H1 (cell line): ENCODE results near the gene MSI2. TPM values are rescaled to one million over a fixed set of nuclear protein-coding genes. Genes with fewer than 3 reads are reported as not detected.

ENCODE experiments used
- CTCF ChIP-seq, 3 experiments: IDR thresholded peaks; 1 replicate in 2 of 3; 2 replicates in 1 of 3; pipeline versions ENCODE4 v1.5.1 to v1.6.1; 2011; ENCODE audit warnings: low read length in 3 of 3, mild to moderate bottlenecking in 3 of 3, inconsistent platforms in 2 of 3, low read depth in 1 of 3, moderate library complexity in 1 of 3; ENCODE audit not compliant: insufficient read depth in 1 of 3; ENCODE audit errors: control extremely low read depth in 1 of 3
- EGR1 ChIP-seq: IDR thresholded peaks from 2 replicates; pipeline ENCODE4 v1.6.1; 2011; ENCODE audit warnings: low read depth, low read length, borderline replicate concordance
- KDM4A ChIP-seq: IDR thresholded peaks from one replicate; pipeline ENCODE4 v1.7.1; 2012; ENCODE audit warnings: low read depth, mild to moderate bottlenecking, moderate library complexity, low read length, inconsistent platforms; ENCODE audit not compliant: severe bottlenecking
- PHF8 ChIP-seq: fragments of 200-600 bp; sonication (generic); conservative IDR thresholded peaks from 2 replicates; pipeline ENCODE4 v1.7.1; 2012; ENCODE audit warnings: low read depth, mild to moderate bottlenecking, inconsistent platforms, low read length, moderate library complexity
- POU5F1 ChIP-seq: IDR thresholded peaks from 2 replicates; pipeline ENCODE4 v1.6.1; 2011; ENCODE audit warnings: low read depth, mild to moderate bottlenecking, low read length, moderate library complexity
- SIN3A ChIP-seq, 2 experiments: IDR thresholded peaks in 1 of 2; conservative IDR thresholded peaks in 1 of 2; 2 replicates each; pipeline ENCODE4 v1.6.1; 2011 to 2012; ENCODE audit warnings: low read length in 2 of 2, improper control_type of control experiment in 1 of 2, low read depth in 1 of 2, mild to moderate bottlenecking in 1 of 2
- SP2 ChIP-seq: IDR thresholded peaks from 2 replicates; pipeline ENCODE4 v1.6.1; 2012; ENCODE audit warnings: mild to moderate bottlenecking, low read length, inconsistent platforms
- ZNF274 ChIP-seq: IDR thresholded peaks from 2 replicates; pipeline ENCODE4 v1.7.0; 2012; ENCODE audit warnings: low read length, borderline replicate concordance; ENCODE audit errors: extremely low read depth
- polyA plus RNA-seq, 7 experiments: library from polyadenylated mRNA; depleted of rRNA in 3 of 7; stranded (reverse) in 5 of 7; unstranded in 2 of 7; fragments of >200 nt in 5 of 7; fragments of 200-250 nt in 2 of 7; gene quantifications; 1 replicate in 5 of 7; 2 replicates in 1 of 7; 4 replicates in 1 of 7; pipeline versions ENCODE4 v1.2.1 to v1.2.3, GENCODE V29; 2011 to 2013; ENCODE audit warnings: missing spikeins in 2 of 7, mixed read lengths in 2 of 7
- total RNA-seq: library from RNA; stranded (reverse); fragmentation: NEBNext Ultra II Directional; extraction: Animal tissue kit (Norgen Biotek cat#: 25700); gene quantifications from 2 replicates; pipeline ENCODE4 v1.2.1, GENCODE V29; 2021
- TF ChIP-seq, protein P1 (sequence below): fragments of 300-600 bp; sonication (generic); IDR thresholded peaks from 2 replicates; pipeline ENCODE4 v1.7.1; 2012; ENCODE audit warnings: low read length, moderate library complexity, mild to moderate bottlenecking, inconsistent platforms; ENCODE audit not compliant: insufficient replicate concordance

MSI2 gene
- total and polyA plus RNA-seq, 2 of the 8 experiments (the other 6 are each of a cell fraction or from before 2014, with no cell fraction given): 36.7 to 80.6 TPM

DNA sequence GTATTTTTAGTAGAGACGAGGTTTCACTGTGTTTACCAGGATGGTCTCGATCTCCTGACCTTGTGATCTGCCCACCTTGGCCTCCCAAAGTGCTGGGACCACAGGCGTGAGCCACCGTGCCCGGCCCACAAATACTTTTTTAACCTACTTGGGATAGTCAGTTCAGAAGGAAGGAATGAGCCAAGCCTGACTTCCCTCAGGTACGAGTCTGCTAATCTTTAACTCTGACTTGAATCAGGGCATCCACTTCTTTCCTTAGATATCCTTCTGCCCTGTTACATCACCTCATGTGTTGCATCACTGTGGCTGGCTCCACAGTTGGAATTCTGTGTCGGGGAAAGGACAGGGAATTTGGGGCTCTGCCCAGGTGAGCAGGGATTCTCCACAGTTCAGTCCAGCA lies 120.8 kb downstream of the MSI2 start (continued):
- TF ChIP-seq, protein P1, sequence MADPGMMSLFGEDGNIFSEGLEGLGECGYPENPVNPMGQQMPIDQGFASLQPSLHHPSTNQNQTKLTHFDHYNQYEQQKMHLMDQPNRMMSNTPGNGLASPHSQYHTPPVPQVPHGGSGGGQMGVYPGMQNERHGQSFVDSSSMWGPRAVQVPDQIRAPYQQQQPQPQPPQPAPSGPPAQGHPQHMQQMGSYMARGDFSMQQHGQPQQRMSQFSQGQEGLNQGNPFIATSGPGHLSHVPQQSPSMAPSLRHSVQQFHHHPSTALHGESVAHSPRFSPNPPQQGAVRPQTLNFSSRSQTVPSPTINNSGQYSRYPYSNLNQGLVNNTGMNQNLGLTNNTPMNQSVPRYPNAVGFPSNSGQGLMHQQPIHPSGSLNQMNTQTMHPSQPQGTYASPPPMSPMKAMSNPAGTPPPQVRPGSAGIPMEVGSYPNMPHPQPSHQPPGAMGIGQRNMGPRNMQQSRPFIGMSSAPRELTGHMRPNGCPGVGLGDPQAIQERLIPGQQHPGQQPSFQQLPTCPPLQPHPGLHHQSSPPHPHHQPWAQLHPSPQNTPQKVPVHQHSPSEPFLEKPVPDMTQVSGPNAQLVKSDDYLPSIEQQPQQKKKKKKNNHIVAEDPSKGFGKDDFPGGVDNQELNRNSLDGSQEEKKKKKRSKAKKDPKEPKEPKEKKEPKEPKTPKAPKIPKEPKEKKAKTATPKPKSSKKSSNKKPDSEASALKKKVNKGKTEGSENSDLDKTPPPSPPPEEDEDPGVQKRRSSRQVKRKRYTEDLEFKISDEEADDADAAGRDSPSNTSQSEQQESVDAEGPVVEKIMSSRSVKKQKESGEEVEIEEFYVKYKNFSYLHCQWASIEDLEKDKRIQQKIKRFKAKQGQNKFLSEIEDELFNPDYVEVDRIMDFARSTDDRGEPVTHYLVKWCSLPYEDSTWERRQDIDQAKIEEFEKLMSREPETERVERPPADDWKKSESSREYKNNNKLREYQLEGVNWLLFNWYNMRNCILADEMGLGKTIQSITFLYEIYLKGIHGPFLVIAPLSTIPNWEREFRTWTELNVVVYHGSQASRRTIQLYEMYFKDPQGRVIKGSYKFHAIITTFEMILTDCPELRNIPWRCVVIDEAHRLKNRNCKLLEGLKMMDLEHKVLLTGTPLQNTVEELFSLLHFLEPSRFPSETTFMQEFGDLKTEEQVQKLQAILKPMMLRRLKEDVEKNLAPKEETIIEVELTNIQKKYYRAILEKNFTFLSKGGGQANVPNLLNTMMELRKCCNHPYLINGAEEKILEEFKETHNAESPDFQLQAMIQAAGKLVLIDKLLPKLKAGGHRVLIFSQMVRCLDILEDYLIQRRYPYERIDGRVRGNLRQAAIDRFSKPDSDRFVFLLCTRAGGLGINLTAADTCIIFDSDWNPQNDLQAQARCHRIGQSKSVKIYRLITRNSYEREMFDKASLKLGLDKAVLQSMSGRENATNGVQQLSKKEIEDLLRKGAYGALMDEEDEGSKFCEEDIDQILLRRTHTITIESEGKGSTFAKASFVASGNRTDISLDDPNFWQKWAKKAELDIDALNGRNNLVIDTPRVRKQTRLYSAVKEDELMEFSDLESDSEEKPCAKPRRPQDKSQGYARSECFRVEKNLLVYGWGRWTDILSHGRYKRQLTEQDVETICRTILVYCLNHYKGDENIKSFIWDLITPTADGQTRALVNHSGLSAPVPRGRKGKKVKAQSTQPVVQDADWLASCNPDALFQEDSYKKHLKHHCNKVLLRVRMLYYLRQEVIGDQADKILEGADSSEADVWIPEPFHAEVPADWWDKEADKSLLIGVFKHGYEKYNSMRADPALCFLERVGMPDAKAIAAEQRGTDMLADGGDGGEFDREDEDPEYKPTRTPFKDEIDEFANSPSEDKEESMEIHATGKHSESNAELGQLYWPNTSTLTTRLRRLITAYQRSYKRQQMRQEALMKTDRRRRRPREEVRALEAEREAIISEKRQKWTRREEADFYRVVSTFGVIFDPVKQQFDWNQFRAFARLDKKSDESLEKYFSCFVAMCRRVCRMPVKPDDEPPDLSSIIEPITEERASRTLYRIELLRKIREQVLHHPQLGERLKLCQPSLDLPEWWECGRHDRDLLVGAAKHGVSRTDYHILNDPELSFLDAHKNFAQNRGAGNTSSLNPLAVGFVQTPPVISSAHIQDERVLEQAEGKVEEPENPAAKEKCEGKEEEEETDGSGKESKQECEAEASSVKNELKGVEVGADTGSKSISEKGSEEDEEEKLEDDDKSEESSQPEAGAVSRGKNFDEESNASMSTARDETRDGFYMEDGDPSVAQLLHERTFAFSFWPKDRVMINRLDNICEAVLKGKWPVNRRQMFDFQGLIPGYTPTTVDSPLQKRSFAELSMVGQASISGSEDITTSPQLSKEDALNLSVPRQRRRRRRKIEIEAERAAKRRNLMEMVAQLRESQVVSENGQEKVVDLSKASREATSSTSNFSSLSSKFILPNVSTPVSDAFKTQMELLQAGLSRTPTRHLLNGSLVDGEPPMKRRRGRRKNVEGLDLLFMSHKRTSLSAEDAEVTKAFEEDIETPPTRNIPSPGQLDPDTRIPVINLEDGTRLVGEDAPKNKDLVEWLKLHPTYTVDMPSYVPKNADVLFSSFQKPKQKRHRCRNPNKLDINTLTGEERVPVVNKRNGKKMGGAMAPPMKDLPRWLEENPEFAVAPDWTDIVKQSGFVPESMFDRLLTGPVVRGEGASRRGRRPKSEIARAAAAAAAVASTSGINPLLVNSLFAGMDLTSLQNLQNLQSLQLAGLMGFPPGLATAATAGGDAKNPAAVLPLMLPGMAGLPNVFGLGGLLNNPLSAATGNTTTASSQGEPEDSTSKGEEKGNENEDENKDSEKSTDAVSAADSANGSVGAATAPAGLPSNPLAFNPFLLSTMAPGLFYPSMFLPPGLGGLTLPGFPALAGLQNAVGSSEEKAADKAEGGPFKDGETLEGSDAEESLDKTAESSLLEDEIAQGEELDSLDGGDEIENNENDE: no peak
- TF ChIP-seq PHF8: no peak
- no peak for TF ChIP-seq POU5F1
- TF ChIP-seq ZNF274: no peak
- TF ChIP-seq CTCF (IDR thresholded peaks at IDR 0.05; ENCODE audit: control extremely low read depth in 1 of 3, insufficient read depth in 1 of 3, low read depth in 1 of 3, low read length in 3 of 3): no peak
- no peak for TF ChIP-seq EGR1
- TF ChIP-seq KDM4A: no peak
- no peak for TF ChIP-seq SP2
- TF ChIP-seq SIN3A (conservative IDR thresholded peaks at IDR 0.05 in 1 of 2, IDR thresholded peaks at IDR 0.05 in 1 of 2; ENCODE audit: low read depth in 1 of 2, low read length in 2 of 2): no peak
